ENCODE results near the gene CBARP. TPM values are rescaled to one million over a fixed set of nuclear protein-coding genes. Genes with fewer than 3 reads are reported as not detected.
A peak's percentile ranks its signal among the peaks of the same experiment; 100 is the strongest.

The CBARP gene
- total and polyA plus RNA-seq, 9 of the 15 experiments (the other 6 are each of a cell fraction or from before 2014, with no cell fraction given): 0.03 to 8.9 (median 1.2) TPM; not detected in 1

GRCh38 chr19:1285737-1286360, 48.0 kb upstream of the CBARP start, which contains the start of gene EFNA2 (continued):
- TF ChIP-seq UBTF (IDR thresholded peaks at IDR 0.05; ENCODE audit: borderline replicate concordance in 1 of 2, low read depth in 2 of 2, low read length in 2 of 2): 0 out of 4 replicates have a peak, but pooled peaks of 1 of the 2 experiments have one; percentile 36

DNA sequence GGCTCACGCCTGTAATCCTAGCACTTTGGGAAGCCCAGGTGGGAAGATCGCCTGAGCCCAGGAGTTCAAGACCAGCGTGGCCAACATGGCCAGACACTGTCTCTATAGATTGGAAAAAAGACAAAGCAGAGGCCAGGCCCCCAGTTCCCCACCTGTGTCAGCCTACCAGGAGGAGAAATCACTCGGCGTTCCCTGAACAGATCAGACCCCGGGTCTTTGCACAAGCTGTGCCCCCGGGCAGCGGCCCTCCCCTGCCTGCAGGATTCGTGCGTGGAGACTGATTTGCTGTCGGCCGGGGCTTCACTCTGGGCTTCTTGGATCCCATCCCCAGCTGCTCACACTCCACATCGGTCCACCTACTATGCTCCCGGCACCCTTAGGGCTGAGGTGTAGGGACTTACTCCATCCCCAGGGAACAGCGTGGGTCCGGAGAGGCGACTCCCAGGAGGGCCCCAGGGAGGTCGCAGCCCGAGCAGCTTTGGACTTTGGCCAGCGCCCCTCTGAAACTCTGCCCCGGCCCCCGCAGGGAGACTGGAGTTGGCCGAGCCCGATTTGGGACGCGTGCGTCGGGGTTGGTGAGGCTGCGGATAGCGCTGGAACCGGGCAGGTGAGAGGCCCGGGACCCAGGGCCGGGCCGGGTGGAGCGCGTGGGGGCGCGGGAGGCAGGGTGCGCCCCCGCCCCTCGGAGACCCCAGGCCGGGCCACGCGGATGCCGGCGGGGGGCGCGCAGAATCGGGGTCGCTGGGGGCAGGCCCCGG, 47.4 kb upstream of the CBARP start:
- Histone ChIP-seq H3K4me2 (ENCODE audit: insufficient read depth, low read length) (no peak overlapping the region), H3K79me2 (ENCODE audit: control insufficient read depth, insufficient read depth, low read length) (no peaks in the 10 kb centered on the region), H3K4me3 (no peak overlapping the region), H3K9me1 (ENCODE audit: control insufficient read depth, insufficient read depth, low read length) (no peaks in the 10 kb centered on the region), H3K9me3 (replicated peaks; ENCODE audit: control insufficient read depth, insufficient read depth, low read depth, low read length) (no peaks in the 10 kb centered on the region), H3K4me1 (replicated peaks in 1 of 2; ENCODE audit: control insufficient read depth in 2 of 2, insufficient read depth in 2 of 2, low read length in 2 of 2) (peaks cover 0 to 84% of the 10 kb centered on the region in 2 experiments; a peak in 2 of 5 replicates), H3K27ac (ENCODE audit: extremely low read depth, low read depth, low read length) (no peak overlapping the region), H2AFZ (ENCODE audit: low read depth, low read length) (no peak overlapping the region), H3K36me3 (ENCODE audit: control insufficient read depth, insufficient read depth, low read length) (peaks cover 8% of the 10 kb centered on the region; the same call in 1 of the 3 replicates), H4K20me1 (replicated peaks; ENCODE audit: control insufficient read depth, insufficient read depth, low read length) (peaks cover 12% of the 10 kb centered on the region), H3K9ac (ENCODE audit: insufficient read depth in 1 of 2, low read depth in 2 of 2, low read length in 2 of 2) (peak overlapping the region in 1 of 2 experiments; percentile 9; a peak in 1 of 4 replicates), H3K27me3 (ENCODE audit: control insufficient read depth in 2 of 2, insufficient read depth in 2 of 2, low read length in 2 of 2) (peaks cover 22 to 48% of the 10 kb centered on the region in 2 experiments; a peak in 4 of 5 replicates)
- intact Hi-C loops (cut with micrococcal nuclease) (no loop called here), in situ Hi-C loops (cut with MboI) (no loop called here)
- no peak for DNase-seq (ENCODE audit: extremely low read depth in 1 of 4, low spot score in 3 of 4)
- ChIA-PET POLR2A (interaction anchor here (0.7 to 1.5 kb wide), 4 partner anchors 10 to 133 kb away, joined by 4 to 7 read pairs (median 6); partner anchors contain the start of genes CIRBP and FAM174C), CTCF (ENCODE audit: low intra/inter-chr PET ratio) (interaction anchor here (0.6 kb wide), 1 partner anchor 482 kb away, joined by 3 read pairs; no protein-coding TSS in a partner anchor)
- no peak for ATAC-seq
- WGBS (ENCODE audit: insufficient coverage, low coverage, missing lambda C conversion rate): 12% methylated on average over 27 of the region's 51 CpGs
- FAIRE-seq: no peak
- BruUV-seq (replicated peaks): no TSS peak
- TF ChIP-seq OTX1 (CRISPR knock-in tag; IDR thresholded peaks at IDR 0.05): no peak
- no peak for TF ChIP-seq PCBP1 (IDR thresholded peaks at IDR 0.05; ENCODE audit: low read depth, low read length, poor library complexity, severe bottlenecking)
- TF ChIP-seq RBM17 (IDR thresholded peaks at IDR 0.05; ENCODE audit: borderline replicate concordance, low read depth, low read length): no peak
- TF ChIP-seq, protein P1, sequence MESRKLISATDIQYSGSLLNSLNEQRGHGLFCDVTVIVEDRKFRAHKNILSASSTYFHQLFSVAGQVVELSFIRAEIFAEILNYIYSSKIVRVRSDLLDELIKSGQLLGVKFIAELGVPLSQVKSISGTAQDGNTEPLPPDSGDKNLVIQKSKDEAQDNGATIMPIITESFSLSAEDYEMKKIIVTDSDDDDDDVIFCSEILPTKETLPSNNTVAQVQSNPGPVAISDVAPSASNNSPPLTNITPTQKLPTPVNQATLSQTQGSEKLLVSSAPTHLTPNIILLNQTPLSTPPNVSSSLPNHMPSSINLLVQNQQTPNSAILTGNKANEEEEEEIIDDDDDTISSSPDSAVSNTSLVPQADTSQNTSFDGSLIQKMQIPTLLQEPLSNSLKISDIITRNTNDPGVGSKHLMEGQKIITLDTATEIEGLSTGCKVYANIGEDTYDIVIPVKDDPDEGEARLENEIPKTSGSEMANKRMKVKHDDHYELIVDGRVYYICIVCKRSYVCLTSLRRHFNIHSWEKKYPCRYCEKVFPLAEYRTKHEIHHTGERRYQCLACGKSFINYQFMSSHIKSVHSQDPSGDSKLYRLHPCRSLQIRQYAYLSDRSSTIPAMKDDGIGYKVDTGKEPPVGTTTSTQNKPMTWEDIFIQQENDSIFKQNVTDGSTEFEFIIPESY (CRISPR knock-in tag; IDR thresholded peaks at IDR 0.05): no peak
- TF ChIP-seq ZFP91 (CRISPR knock-in tag; IDR thresholded peaks at IDR 0.05): no peak
- TF ChIP-seq HNRNPL (IDR thresholded peaks at IDR 0.05; ENCODE audit: low read depth, low read length): no peak
- TF ChIP-seq ATF2 (CRISPR knock-in tag; IDR thresholded peaks at IDR 0.05): no peak
- TF ChIP-seq FOXK2 (conservative IDR thresholded peaks at IDR 0.05 in 1 of 2, IDR thresholded peaks at IDR 0.05 in 1 of 2; ENCODE audit: low read depth in 2 of 2): no peak

Data from K562 (cell line).